Measurements from ENCODE around the gene LSM14A.

DNA sequence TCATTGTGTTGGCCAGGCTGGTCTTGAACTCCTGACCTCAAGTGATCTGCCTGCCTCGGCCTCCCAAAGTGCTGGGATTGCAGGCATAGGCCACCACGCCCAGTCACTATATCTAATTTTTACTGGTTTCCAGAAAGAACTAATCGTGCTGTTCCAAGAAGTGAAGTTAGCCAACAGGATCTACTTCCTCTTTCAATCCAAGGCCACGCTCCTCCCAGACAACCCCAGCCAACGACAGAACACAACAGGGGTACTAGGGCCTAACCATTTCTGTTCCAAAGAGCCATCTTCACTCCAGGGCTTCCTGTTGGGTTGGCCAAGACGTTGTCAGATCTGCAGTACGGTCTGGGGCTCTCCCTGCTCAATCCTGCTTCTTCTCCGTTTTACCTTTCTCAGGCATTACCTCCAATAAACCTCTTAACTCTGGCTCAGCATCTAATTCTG, 7.0 kb upstream of the LSM14A start:
- no peak for TF ChIP-seq POLR2A (IDR thresholded peaks at IDR 0.05)
- TF ChIP-seq, protein P1, sequence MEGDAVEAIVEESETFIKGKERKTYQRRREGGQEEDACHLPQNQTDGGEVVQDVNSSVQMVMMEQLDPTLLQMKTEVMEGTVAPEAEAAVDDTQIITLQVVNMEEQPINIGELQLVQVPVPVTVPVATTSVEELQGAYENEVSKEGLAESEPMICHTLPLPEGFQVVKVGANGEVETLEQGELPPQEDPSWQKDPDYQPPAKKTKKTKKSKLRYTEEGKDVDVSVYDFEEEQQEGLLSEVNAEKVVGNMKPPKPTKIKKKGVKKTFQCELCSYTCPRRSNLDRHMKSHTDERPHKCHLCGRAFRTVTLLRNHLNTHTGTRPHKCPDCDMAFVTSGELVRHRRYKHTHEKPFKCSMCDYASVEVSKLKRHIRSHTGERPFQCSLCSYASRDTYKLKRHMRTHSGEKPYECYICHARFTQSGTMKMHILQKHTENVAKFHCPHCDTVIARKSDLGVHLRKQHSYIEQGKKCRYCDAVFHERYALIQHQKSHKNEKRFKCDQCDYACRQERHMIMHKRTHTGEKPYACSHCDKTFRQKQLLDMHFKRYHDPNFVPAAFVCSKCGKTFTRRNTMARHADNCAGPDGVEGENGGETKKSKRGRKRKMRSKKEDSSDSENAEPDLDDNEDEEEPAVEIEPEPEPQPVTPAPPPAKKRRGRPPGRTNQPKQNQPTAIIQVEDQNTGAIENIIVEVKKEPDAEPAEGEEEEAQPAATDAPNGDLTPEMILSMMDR (IDR thresholded peaks at IDR 0.05): no peak
